Parathyroid adenoma (tissue), 2 donors: ENCODE results near the gene IRF1.

Experiments
- H2AFZ ChIP-seq: fragments of 300-600 bp; sonication (generic); one replicate; pipeline ENCODE4 v1.7.0; 2017; ENCODE audit warnings: antibody characterized with exemption, mild to moderate bottlenecking
- H3K27ac ChIP-seq: fragments of 300-600 bp; sonication (generic); one replicate; pipeline ENCODE4 v1.7.0; 2017
- H3K27me3 ChIP-seq: fragments of 300-600 bp; sonication (generic); one replicate; pipeline ENCODE4 v1.7.0; 2017; ENCODE audit warnings: low read length; ENCODE audit not compliant: control insufficient read depth, insufficient read depth
- H3K36me3 ChIP-seq: fragments of 300-600 bp; sonication (generic); one replicate; pipeline ENCODE4 v1.7.0; 2017; ENCODE audit warnings: low read length; ENCODE audit not compliant: control insufficient read depth, insufficient read depth
- H3K4me1 ChIP-seq: fragments of 300-600 bp; sonication (generic); one replicate; pipeline ENCODE4 v1.7.0; 2017; ENCODE audit warnings: control low read depth
- H3K4me2 ChIP-seq: fragments of 300-600 bp; sonication (generic); one replicate; pipeline ENCODE4 v1.7.0; 2017; ENCODE audit warnings: low read length
- H3K4me3 ChIP-seq: fragments of 300-600 bp; sonication (generic); one replicate; pipeline ENCODE4 v1.7.0; 2017; ENCODE audit warnings: low read depth, low read length
- H3K79me2 ChIP-seq: fragments of 300-600 bp; sonication (generic); one replicate; pipeline ENCODE4 v1.7.0; 2017; ENCODE audit warnings: control low read depth
- H3K9ac ChIP-seq: fragments of 300-600 bp; sonication (generic); one replicate; pipeline ENCODE4 v1.7.0; 2017; ENCODE audit warnings: mild to moderate bottlenecking
- H3K9me3 ChIP-seq: fragments of 300-600 bp; sonication (generic); one replicate; pipeline ENCODE4 v1.7.0; 2017; ENCODE audit warnings: low read length; ENCODE audit not compliant: control insufficient read depth
- CTCF ChIP-seq: fragments of 300-600 bp; sonication (generic); IDR thresholded peaks from one replicate; pipeline ENCODE4 v1.7.0; 2017; ENCODE audit warnings: antibody characterized with exemption, mild to moderate bottlenecking
- donor health status: primary hyperparathyroidism.

IRF1 gene

DNA sequence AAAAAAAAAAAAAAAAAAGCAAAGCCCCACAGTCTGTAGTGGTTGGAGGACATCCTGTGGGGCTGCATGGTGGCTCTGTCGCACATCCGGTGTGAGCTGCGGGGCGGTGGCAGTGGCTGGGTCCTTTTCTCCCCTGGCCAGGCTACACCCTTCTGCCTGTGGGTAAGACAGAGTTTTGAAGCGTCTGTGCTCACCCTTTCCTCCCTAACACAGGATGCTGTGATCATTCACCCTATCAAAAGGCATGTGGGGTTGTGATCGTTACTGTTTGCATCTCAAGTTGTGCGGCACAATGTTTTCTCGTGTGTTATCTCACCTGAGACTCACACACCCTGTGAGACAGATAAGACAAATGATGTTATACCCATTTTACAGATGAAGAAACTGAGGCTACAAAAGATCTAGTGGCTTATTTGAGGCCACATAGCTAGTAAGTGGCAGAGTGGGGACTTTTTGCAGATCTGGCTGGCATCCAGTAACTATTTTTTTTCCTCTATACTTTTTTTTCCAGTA lies 17.5 kb downstream of the IRF1 start:
- no peaks in the 10 kb centered on the region for H3K79me2 ChIP-seq
- H3K4me2 ChIP-seq: no peak overlapping the region
- no peak overlapping the region for H2AFZ ChIP-seq
- no peaks in the 10 kb centered on the region for H3K27me3 ChIP-seq
- H3K4me1 ChIP-seq: peaks cover 4% of the 10 kb centered on the region
- H3K4me3 ChIP-seq: no peak overlapping the region
- H3K9me3 ChIP-seq: no peaks in the 10 kb centered on the region
- H3K36me3 ChIP-seq: no peaks in the 10 kb centered on the region
- no peak for TF ChIP-seq CTCF
- no peak overlapping the region for H3K27ac ChIP-seq
- H3K9ac ChIP-seq: no peak overlapping the region

DNA sequence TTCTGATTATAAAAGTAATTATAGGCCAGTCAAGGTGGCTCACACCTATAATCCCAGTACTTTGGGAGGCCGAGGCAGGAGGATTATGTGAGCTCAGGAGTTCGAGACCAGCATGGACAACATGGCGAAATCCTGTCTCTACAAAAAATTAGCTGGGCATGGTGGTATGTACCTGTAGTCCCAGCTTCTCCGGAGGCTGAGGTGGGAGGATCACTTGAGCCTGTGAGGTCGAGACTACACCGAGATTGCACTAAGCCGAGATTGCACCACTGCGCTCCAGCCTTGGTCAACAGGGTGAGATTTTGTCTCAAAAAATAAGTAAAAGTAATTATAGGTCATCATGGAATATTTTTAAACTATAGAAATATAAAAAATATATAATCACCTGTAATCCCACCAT lies 18.1 kb downstream of the IRF1 start:
- no peak overlapping the region for H3K4me3 ChIP-seq
- no peak overlapping the region for H3K27ac ChIP-seq
- no peak overlapping the region for H2AFZ ChIP-seq
- no peaks in the 10 kb centered on the region for H3K79me2 ChIP-seq
- H3K36me3 ChIP-seq: no peaks in the 10 kb centered on the region
- TF ChIP-seq CTCF: no peak
- no peaks in the 10 kb centered on the region for H3K27me3 ChIP-seq
- no peaks in the 10 kb centered on the region for H3K9me3 ChIP-seq
- H3K4me2 ChIP-seq: no peak overlapping the region
- H3K9ac ChIP-seq: no peak overlapping the region
- H3K4me1 ChIP-seq: peaks cover 4% of the 10 kb centered on the region

DNA sequence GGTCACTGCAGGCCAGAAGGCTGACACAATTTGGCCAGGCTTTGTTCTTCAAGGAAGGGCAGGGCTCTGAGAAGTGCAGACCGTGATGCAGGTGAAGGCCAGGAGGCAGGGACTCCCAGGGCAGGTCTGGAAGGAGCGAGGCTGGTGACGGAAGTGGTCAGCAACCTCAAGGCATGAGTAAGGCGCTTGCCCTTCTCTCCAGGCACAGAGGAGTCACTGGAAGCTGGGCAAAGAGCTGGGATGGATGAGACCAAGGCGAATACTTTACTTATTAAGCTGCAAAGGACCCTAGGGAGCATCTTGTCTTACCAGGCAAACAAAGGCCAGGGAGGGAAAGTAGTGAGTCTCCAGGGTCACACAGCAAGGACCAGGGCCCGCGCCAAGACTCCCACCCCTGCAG lies 18.6 kb downstream of the IRF1 start:
- Histone ChIP-seq H3K4me2 (no peak overlapping the region), H3K79me2 (no peaks in the 10 kb centered on the region), H3K27ac (no peak overlapping the region), H3K27me3 (no peaks in the 10 kb centered on the region), H2AFZ (no peak overlapping the region), H3K9me3 (no peaks in the 10 kb centered on the region), H3K4me1 (peaks cover 4% of the 10 kb centered on the region), H3K4me3 (no peak overlapping the region), H3K9ac (no peak overlapping the region), H3K36me3 (no peaks in the 10 kb centered on the region)
- TF ChIP-seq CTCF: no peak

- TF ChIP-seq CTCF: no peak
- Histone ChIP-seq H3K9ac (no peak overlapping the region), H3K27ac (no peak overlapping the region), H3K79me2 (no peaks in the 10 kb centered on the region), H3K4me3 (no peak overlapping the region), H3K4me1 (peaks cover 4% of the 10 kb centered on the region), H3K4me2 (no peak overlapping the region), H3K27me3 (no peaks in the 10 kb centered on the region), H2AFZ (no peak overlapping the region), H3K36me3 (no peaks in the 10 kb centered on the region), H3K9me3 (no peaks in the 10 kb centered on the region)
Observed at GRCh38 chr5:132471151-132471907, 19.2 kb downstream of the IRF1 start.

GRCh38 chr5:132470596-132470995 lies 20.0 kb downstream of the IRF1 start:
- H3K27me3 ChIP-seq: no peaks in the 10 kb centered on the region
- H3K79me2 ChIP-seq: no peaks in the 10 kb centered on the region
- no peaks in the 10 kb centered on the region for H3K9me3 ChIP-seq
- H3K9ac ChIP-seq: no peak overlapping the region
- no peak overlapping the region for H3K4me3 ChIP-seq
- peaks cover 4% of the 10 kb centered on the region for H3K4me1 ChIP-seq
- no peak for TF ChIP-seq CTCF
- no peaks in the 10 kb centered on the region for H3K36me3 ChIP-seq
- H3K4me2 ChIP-seq: no peak overlapping the region
- H3K27ac ChIP-seq: no peak overlapping the region
- no peak overlapping the region for H2AFZ ChIP-seq
